ENCODE measurements around the gene ZC3HAV1. TPM values are rescaled to one million over a fixed set of nuclear protein-coding genes. Genes with fewer than 3 reads are reported as not detected.

The ZC3HAV1 gene
- polyA plus RNA-seq, 2 donors = 7.6 TPM

- 76 to 82% methylated on average over 4 of the region's 4 CpGs for WGBS, 2 donors
- Histone ChIP-seq H3K9me3 (ENCODE audit: control insufficient read depth in 2 of 2, insufficient read depth in 1 of 2, low read depth in 1 of 2, low read length in 1 of 2) (no peaks in the 10 kb centered on the region), H3K36me3 (ENCODE audit: control insufficient read depth in 2 of 2, insufficient read depth in 2 of 2, low read length in 1 of 2) (peaks cover 7 to 10% of the 10 kb centered on the region in 2 donors), H3K27me3 (ENCODE audit: control insufficient read depth in 1 of 2, insufficient read depth in 2 of 2, low read length in 2 of 2) (no peaks in the 10 kb centered on the region), H3K4me1 (ENCODE audit: control insufficient read depth in 2 of 2, insufficient read depth in 2 of 2, low read length in 1 of 2) (no peaks in the 10 kb centered on the region), H3K4me3 (ENCODE audit: low read depth in 1 of 2, low read length in 2 of 2) (no peak overlapping the region), H3K27ac (ENCODE audit: low read depth in 2 of 2, low read length in 1 of 2) (no peak overlapping the region)
These were observed 87.2 kb downstream of the ZC3HAV1 start for GRCh38 chr7:139022286-139022685.

DNA sequence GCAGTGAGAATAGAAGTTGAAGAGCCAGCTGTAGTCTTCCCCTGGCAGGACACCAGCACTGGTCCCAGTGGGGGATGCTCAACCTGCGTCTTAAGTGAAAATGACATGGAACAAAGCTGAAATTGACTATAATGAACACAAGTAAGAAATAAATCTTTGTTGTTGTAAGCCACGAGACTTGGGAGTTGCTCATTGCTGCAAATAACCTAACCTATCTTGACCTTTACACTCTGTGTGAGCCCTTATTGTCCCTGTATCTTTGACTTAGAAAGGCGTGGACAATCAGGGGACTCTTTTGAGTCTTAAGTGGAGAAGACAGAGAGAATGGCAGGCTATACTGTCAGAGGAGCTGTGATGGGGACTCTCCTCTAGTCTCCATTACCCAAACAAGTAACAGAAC is 90.6 kb downstream of the ZC3HAV1 start:
- Histone ChIP-seq H3K27ac (ENCODE audit: low read depth in 2 of 2, low read length in 1 of 2) (no peak overlapping the region), H3K36me3 (ENCODE audit: control insufficient read depth in 2 of 2, insufficient read depth in 2 of 2, low read length in 1 of 2) (peaks cover 2 to 3% of the 10 kb centered on the region in 2 donors), H3K4me1 (ENCODE audit: control insufficient read depth in 2 of 2, insufficient read depth in 2 of 2, low read length in 1 of 2) (no peaks in the 10 kb centered on the region), H3K9me3 (ENCODE audit: control insufficient read depth in 2 of 2, insufficient read depth in 1 of 2, low read depth in 1 of 2, low read length in 1 of 2) (no peaks in the 10 kb centered on the region), H3K27me3 (ENCODE audit: control insufficient read depth in 1 of 2, insufficient read depth in 2 of 2, low read length in 2 of 2) (no peaks in the 10 kb centered on the region), H3K4me3 (ENCODE audit: low read depth in 1 of 2, low read length in 2 of 2) (no peak overlapping the region)
- 78 to 82% methylated on average over 3 of the region's 3 CpGs for WGBS, 2 donors

GRCh38 chr7:139016931-139017511 is 92.5 kb downstream of the ZC3HAV1 start:
- Histone ChIP-seq H3K4me1 (ENCODE audit: control insufficient read depth in 2 of 2, insufficient read depth in 2 of 2, low read length in 1 of 2) (no peaks in the 10 kb centered on the region), H3K27ac (ENCODE audit: low read depth in 2 of 2, low read length in 1 of 2) (no peak overlapping the region), H3K9me3 (ENCODE audit: control insufficient read depth in 2 of 2, insufficient read depth in 1 of 2, low read depth in 1 of 2, low read length in 1 of 2) (no peaks in the 10 kb centered on the region), H3K4me3 (ENCODE audit: low read depth in 1 of 2, low read length in 2 of 2) (no peak overlapping the region), H3K27me3 (ENCODE audit: control insufficient read depth in 1 of 2, insufficient read depth in 2 of 2, low read length in 2 of 2) (no peaks in the 10 kb centered on the region), H3K36me3 (ENCODE audit: control insufficient read depth in 2 of 2, insufficient read depth in 2 of 2, low read length in 1 of 2) (no peaks in the 10 kb centered on the region)
- 23 to 26% methylated on average over 7 of the region's 7 CpGs for WGBS, 2 donors

DNA sequence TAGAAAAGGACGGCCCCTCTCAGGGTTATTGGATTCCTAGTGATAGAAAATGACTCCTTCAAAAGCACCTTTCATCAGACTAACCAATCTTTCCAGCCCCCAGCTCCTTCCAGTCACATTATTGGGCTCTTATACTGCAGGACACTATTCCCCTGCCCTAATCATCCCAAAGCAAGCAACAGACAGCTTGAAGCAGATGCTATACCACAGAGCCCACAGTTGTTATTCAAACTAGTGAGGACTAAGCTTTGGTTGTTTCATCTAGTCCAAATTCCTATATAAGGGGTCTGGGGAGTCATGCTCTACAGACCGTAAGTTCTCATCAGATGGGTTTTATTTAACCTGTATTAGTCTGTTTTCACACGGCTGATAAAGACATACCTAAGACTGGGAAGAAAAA is 98.1 kb downstream of the ZC3HAV1 start:
- no peaks in the 10 kb centered on the region for H3K36me3 ChIP-seq (ENCODE audit: control insufficient read depth in 2 of 2, insufficient read depth in 2 of 2, low read length in 1 of 2)
- H3K4me3 ChIP-seq (ENCODE audit: low read depth in 1 of 2, low read length in 2 of 2) = no peak overlapping the region
- no peaks in the 10 kb centered on the region for H3K27me3 ChIP-seq (ENCODE audit: control insufficient read depth in 1 of 2, insufficient read depth in 2 of 2, low read length in 2 of 2)
- H3K4me1 ChIP-seq (ENCODE audit: control insufficient read depth in 2 of 2, insufficient read depth in 2 of 2, low read length in 1 of 2) = no peaks in the 10 kb centered on the region
- H3K9me3 ChIP-seq (ENCODE audit: control insufficient read depth in 2 of 2, insufficient read depth in 1 of 2, low read depth in 1 of 2, low read length in 1 of 2) = no peaks in the 10 kb centered on the region
- WGBS, 2 donors = 87 to 91% methylated on average over 3 of the region's 3 CpGs
- no peak overlapping the region for H3K27ac ChIP-seq (ENCODE audit: low read depth in 2 of 2, low read length in 1 of 2)

DNA sequence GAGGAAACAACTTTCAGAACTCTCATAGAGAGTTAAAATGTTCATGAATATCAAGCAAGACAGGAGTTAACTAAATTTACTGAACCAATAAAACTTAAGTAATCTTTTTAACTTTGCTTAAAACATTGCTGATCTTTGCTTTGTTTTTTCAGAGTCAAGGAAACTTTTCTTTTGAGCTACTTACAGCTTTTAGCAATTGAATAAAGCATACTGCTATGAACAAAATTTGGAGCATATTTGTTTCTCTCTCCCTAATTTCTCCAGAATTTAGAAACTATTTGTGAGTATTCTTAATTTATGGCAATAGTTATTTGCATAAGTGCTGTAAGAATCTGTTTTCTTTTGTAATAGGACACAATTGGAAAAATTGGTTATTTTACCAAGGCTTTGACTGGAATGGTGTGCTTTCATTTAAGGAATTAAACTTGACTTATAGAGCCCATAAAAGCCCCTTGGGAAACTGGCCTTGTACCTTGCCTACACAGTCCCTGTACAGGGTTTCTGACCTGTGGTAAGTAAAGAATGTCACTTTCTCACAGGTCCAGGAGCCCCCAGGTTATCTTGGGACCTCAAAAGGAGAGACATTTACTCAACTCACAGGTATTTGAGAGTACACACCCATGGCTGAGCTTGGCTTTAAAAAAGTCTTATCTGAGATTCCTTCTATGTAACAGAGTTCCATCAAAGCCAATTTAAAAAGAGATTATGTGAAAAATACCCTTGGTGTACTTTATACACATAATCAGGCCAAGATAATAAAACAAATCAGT is 105.0 kb downstream of the ZC3HAV1 start:
- H3K4me1 ChIP-seq (ENCODE audit: control insufficient read depth in 2 of 2, insufficient read depth in 2 of 2, low read length in 1 of 2) = no peaks in the 10 kb centered on the region
- H3K27me3 ChIP-seq (ENCODE audit: control insufficient read depth in 1 of 2, insufficient read depth in 2 of 2, low read length in 2 of 2) = no peaks in the 10 kb centered on the region
- no peaks in the 10 kb centered on the region for H3K36me3 ChIP-seq (ENCODE audit: control insufficient read depth in 2 of 2, insufficient read depth in 2 of 2, low read length in 1 of 2)
- H3K4me3 ChIP-seq (ENCODE audit: low read depth in 1 of 2, low read length in 2 of 2) = no peak overlapping the region
- no peak overlapping the region for H3K27ac ChIP-seq (ENCODE audit: low read depth in 2 of 2, low read length in 1 of 2)
- no peaks in the 10 kb centered on the region for H3K9me3 ChIP-seq (ENCODE audit: control insufficient read depth in 2 of 2, insufficient read depth in 1 of 2, low read depth in 1 of 2, low read length in 1 of 2)

GRCh38 chr7:138999414-138999813 is 110.1 kb downstream of the ZC3HAV1 start:
- H3K27me3 ChIP-seq (ENCODE audit: control insufficient read depth in 1 of 2, insufficient read depth in 2 of 2, low read length in 2 of 2) = no peaks in the 10 kb centered on the region
- H3K9me3 ChIP-seq (ENCODE audit: control insufficient read depth in 2 of 2, insufficient read depth in 1 of 2, low read depth in 1 of 2, low read length in 1 of 2) = no peaks in the 10 kb centered on the region
- 72 to 88% methylated on average over 3 of the region's 3 CpGs for WGBS, 2 donors
- H3K36me3 ChIP-seq (ENCODE audit: control insufficient read depth in 2 of 2, insufficient read depth in 2 of 2, low read length in 1 of 2) = no peaks in the 10 kb centered on the region
- H3K4me3 ChIP-seq (ENCODE audit: low read depth in 1 of 2, low read length in 2 of 2) = no peak overlapping the region
- no peak overlapping the region for H3K27ac ChIP-seq (ENCODE audit: low read depth in 2 of 2, low read length in 1 of 2)
- no peaks in the 10 kb centered on the region for H3K4me1 ChIP-seq (ENCODE audit: control insufficient read depth in 2 of 2, insufficient read depth in 2 of 2, low read length in 1 of 2)

Other genes starting within 250 kb of the ZC3HAV1 start
- gene KIAA1549, start 128.3 kb downstream of the ZC3HAV1 start, polyA plus RNA-seq = under 1 TPM; 0.16 to 0.20 TPM
- 1 to 10 TPM in 1 of 2 donors, under 1 TPM in 1; 0.92 to 1.1 TPM for gene ZC3HAV1L, start 73.7 kb downstream of the ZC3HAV1 start, polyA plus RNA-seq
- gene UBN2, start 121.5 kb upstream of the ZC3HAV1 start, polyA plus RNA-seq = 1 to 10 TPM; 1.4 to 3.0 TPM
- gene FMC1, start 231.6 kb upstream of the ZC3HAV1 start, polyA plus RNA-seq = 10 to 100 TPM; 13.2 to 22.7 TPM